IMR-90 (cell line): Measurements from ENCODE around the gene BTNL3. TPM values are rescaled to one million over a fixed set of nuclear protein-coding genes. Genes with fewer than 3 reads are reported as not detected.

Experiments used
- ATAC-seq: fragments of 200-7000 bp; cut with Tn5 transposase; 2 replicates; pipeline ENCODE4 v1.9.1; 2020; ENCODE audit warnings: low read depth, mild to moderate bottlenecking, moderate library complexity
- BruUV-seq: library from RNA; stranded (reverse); fragments of 400-500 nt; replicated peaks from 2 replicates; lab custom pipeline; 2021; lab: Mats Ljungman, UMichigan
- CTCF ChIA-PET: fragments of 300-600 bp; formaldehyde crosslinking; extraction: SDS; loops from one replicate; lab custom pipeline; 2021; ENCODE audit warnings: antibody characterized with exemption; lab: Yijun Ruan, JAX
- POLR2A ChIA-PET: fragments of 300-600 bp; sonication (Branson Sonifier 250); formaldehyde crosslinking; loops from one replicate; lab custom pipeline; 2022; ENCODE audit warnings: antibody characterized with exemption; ENCODE audit not compliant: unreplicated experiment; lab: Charles Lee
- DNase-seq: peaks from one replicate; pipeline ENCODE4 v3.0.0; 2013
- H2AFZ ChIP-seq: replicated peaks from 2 replicates; pipeline ENCODE3; 2013; ENCODE audit warnings: low read length, mild to moderate bottlenecking; ENCODE audit not compliant: poor library complexity
- H2AK5ac ChIP-seq: 2 replicates; pipeline ENCODE4 v1.6.1; 2013; ENCODE audit warnings: low read depth, low read length, inconsistent platforms
- H2AK9ac ChIP-seq: replicated peaks from 2 replicates; pipeline ENCODE3; 2013; ENCODE audit warnings: mild to moderate bottlenecking, low read depth, low read length, moderate library complexity; ENCODE audit not compliant: poor library complexity
- H2BK120ac ChIP-seq: 2 replicates; pipeline ENCODE4 v1.6.1; 2013; ENCODE audit warnings: low read depth, low read length, inconsistent platforms
- H2BK15ac ChIP-seq: 3 replicates; pipeline ENCODE4 v1.6.1; 2013; ENCODE audit warnings: low read depth, low read length, inconsistent platforms
- H2BK20ac ChIP-seq: 2 replicates; pipeline ENCODE4 v1.6.1; 2013; ENCODE audit warnings: low read depth, mild to moderate bottlenecking, inconsistent platforms, low read length, moderate library complexity
- H2BK5ac ChIP-seq: 2 replicates; pipeline ENCODE4 v1.6.1; 2013; ENCODE audit warnings: mild to moderate bottlenecking, low read depth, low read length, inconsistent platforms; ENCODE audit not compliant: poor library complexity, severe bottlenecking
- H3K14ac ChIP-seq: replicated peaks from 2 replicates; pipeline ENCODE4 v1.6.1; 2013; ENCODE audit warnings: low read depth, low read length, inconsistent platforms
- H3K18ac ChIP-seq: 2 replicates; pipeline ENCODE4 v1.6.1; 2013; ENCODE audit warnings: low read depth, low read length, control low read depth
- H3K23ac ChIP-seq: 2 replicates; pipeline ENCODE4 v1.6.1; 2013; ENCODE audit warnings: low read depth, low read length, inconsistent platforms
- H3K27ac ChIP-seq: 2 replicates; pipeline ENCODE4 v1.5.1; 2013; ENCODE audit warnings: mild to moderate bottlenecking, control low read depth, low read length; ENCODE audit not compliant: insufficient read depth
- H3K27me3 ChIP-seq: 2 replicates; pipeline ENCODE4 v1.6.1; 2013; ENCODE audit warnings: low read length; ENCODE audit not compliant: control insufficient read depth, insufficient read depth
- H3K36me3 ChIP-seq: 2 replicates; pipeline ENCODE4 v1.6.1; 2013; ENCODE audit warnings: low read length, mixed read lengths; ENCODE audit not compliant: control insufficient read depth, insufficient read depth
- H3K4ac ChIP-seq: 2 replicates; pipeline ENCODE4 v1.6.1; 2013; ENCODE audit warnings: low read depth, low read length, inconsistent platforms
- H3K4me1 ChIP-seq: 2 replicates; pipeline ENCODE4 v1.6.1; 2013; ENCODE audit warnings: low read length, mixed read lengths; ENCODE audit not compliant: control insufficient read depth, insufficient read depth
- H3K4me2 ChIP-seq: 2 replicates; pipeline ENCODE4 v1.6.1; 2013; ENCODE audit warnings: low read depth, mild to moderate bottlenecking, control low read depth, low read length, moderate library complexity
- H3K4me3 ChIP-seq: 2 replicates; pipeline ENCODE4 v1.5.1; 2013; ENCODE audit warnings: low read depth, mild to moderate bottlenecking, control low read depth, low read length, moderate library complexity; ENCODE audit not compliant: insufficient read depth
- H3K56ac ChIP-seq: 2 replicates; pipeline ENCODE4 v1.6.1; 2013; ENCODE audit warnings: low read length, inconsistent platforms; ENCODE audit not compliant: insufficient read depth; ENCODE audit errors: extremely low read depth
- H3K79me1 ChIP-seq, 2 experiments: 2 replicates each; pipeline ENCODE4 v1.6.1; 2013; ENCODE audit warnings: low read length in 2 of 2, inconsistent platforms in 1 of 2, low read depth in 1 of 2
- H3K9ac ChIP-seq: 2 replicates; pipeline ENCODE4 v1.6.1; 2013; ENCODE audit warnings: low read depth, low read length, control low read depth
- H3K9me1 ChIP-seq: 2 replicates; pipeline ENCODE4 v1.6.1; 2013; ENCODE audit warnings: low read length, inconsistent platforms; ENCODE audit not compliant: insufficient read depth
- H3K9me3 ChIP-seq: 2 replicates; pipeline ENCODE4 v1.6.1; 2013; ENCODE audit warnings: low read length; ENCODE audit not compliant: control insufficient read depth, insufficient read depth
- H4K20me1 ChIP-seq: 2 replicates; pipeline ENCODE4 v1.6.1; 2013; ENCODE audit warnings: low read length, inconsistent platforms; ENCODE audit not compliant: insufficient read depth
- H4K5ac ChIP-seq: 2 replicates; pipeline ENCODE4 v1.6.1; 2013; ENCODE audit warnings: mild to moderate bottlenecking, low read depth, low read length, control low read depth
- H4K8ac ChIP-seq, 2 experiments: 2 replicates each; pipeline ENCODE4 v1.6.1; 2013; ENCODE audit warnings: low read depth in 2 of 2, low read length in 2 of 2, control low read depth in 1 of 2, inconsistent platforms in 1 of 2
- H4K91ac ChIP-seq: 2 replicates; pipeline ENCODE4 v1.6.1; 2013; ENCODE audit warnings: low read depth, low read length, inconsistent platforms; ENCODE audit not compliant: insufficient read depth
- POLR2A ChIP-seq: IDR thresholded peaks from 2 replicates; pipeline ENCODE4 v1.6.1; 2012; ENCODE audit warnings: mild to moderate bottlenecking, low read depth, low read length
- WGBS, 2 experiments: methylation state at CpG; one replicate each; pipeline versions ENCODE4 v1.1.5 to v1.1.7; 2013; ENCODE audit warnings: missing lambda C conversion rate in 2 of 2; ENCODE audit not compliant: insufficient read length in 1 of 2; ENCODE audit errors: extremely low coverage in 2 of 2; 5-methylcytosine and 5-hydroxymethylcytosine counted together
- dilution Hi-C: fragments of 300-500 bp; cut with HindIII; formaldehyde crosslinking; loops from one replicate; pipeline ENCODE4 v1.14.3; 2018; ENCODE audit warnings: low sequenced_read_pairs; ENCODE audit not compliant: unreplicated experiment
- in situ Hi-C: fragments of 300-500 bp; cut with MboI; formaldehyde crosslinking; loops from 3 replicates; pipeline ENCODE4 v1.14.3; 2019; ENCODE audit warnings: low sequenced_read_pairs, inconsistent platforms, mixed read lengths
- intact Hi-C: fragments of 100-400 bp; cut with micrococcal nuclease; formaldehyde crosslinking; loops from 2 replicates; pipeline ENCODE4 v1.10.0; 2022
- polyA plus RNA-seq, 3 experiments: library from polyadenylated mRNA; depleted of rRNA; stranded (reverse); fragments of >200 nt; gene quantifications; 2 replicates each; pipeline ENCODE4 v1.2.3, GENCODE V29; 2012; ENCODE audit warnings: low replicate concordance in 1 of 3
- total RNA-seq: library from RNA; depleted of rRNA; stranded (reverse); fragments of >200 nt; gene quantifications from 2 replicates; pipeline ENCODE4 v1.2.3, GENCODE V29; 2012

Gene BTNL3
- total and polyA plus RNA-seq, 2 of the 4 experiments (the other 2 are of a cell fraction): not detected

GRCh38 chr5:180988016-180988415 is 630 bp upstream of the BTNL3 start:
- no peak overlapping the region for H3K9ac ChIP-seq
- no peaks in the 10 kb centered on the region for H3K9me1 ChIP-seq
- dilution Hi-C loops: no loop called here
- H3K4me1 ChIP-seq: no peaks in the 10 kb centered on the region
- in situ Hi-C loops: no loop called here
- ATAC-seq (no peak), DNase-seq (no peak)
- no peak overlapping the region for H2AFZ ChIP-seq
- no peak for TF ChIP-seq POLR2A
- H2BK120ac ChIP-seq: no peak overlapping the region
- H3K9me3 ChIP-seq: peaks cover 4% of the 10 kb centered on the region
- no peak overlapping the region for H4K5ac ChIP-seq
- H3K4me2 ChIP-seq: no peak overlapping the region
- no peak overlapping the region for H3K14ac ChIP-seq
- POLR2A ChIA-PET: no interaction called here
- H3K27ac ChIP-seq: no peak overlapping the region
- no TSS peak for BruUV-seq
- no peak overlapping the region for H3K56ac ChIP-seq
- intact Hi-C loops: no loop called here
- no peaks in the 10 kb centered on the region for H4K20me1 ChIP-seq
- no peak overlapping the region for H2AK9ac ChIP-seq
- H3K23ac ChIP-seq: no peak overlapping the region
- H3K27me3 ChIP-seq: no peaks in the 10 kb centered on the region
- H4K8ac ChIP-seq: no peak overlapping the region
- H3K4ac ChIP-seq: no peak overlapping the region
- no peaks in the 10 kb centered on the region for H3K79me1 ChIP-seq
- no peak overlapping the region for H2BK20ac ChIP-seq
- H4K91ac ChIP-seq: no peak overlapping the region
- H3K4me3 ChIP-seq: no peak overlapping the region
- no peak overlapping the region for H2BK15ac ChIP-seq
- no peak overlapping the region for H2BK5ac ChIP-seq
- H2AK5ac ChIP-seq: no peak overlapping the region
- CTCF ChIA-PET: no interaction called here
- H3K18ac ChIP-seq: no peak overlapping the region
- WGBS, 2 experiments: no CpG with 5 or more reads among the region's 2 CpGs
- no peaks in the 10 kb centered on the region for H3K36me3 ChIP-seq
